ENCODE results near the gene PCDH9. TPM values are rescaled to one million over a fixed set of nuclear protein-coding genes. Genes with fewer than 3 reads are reported as not detected.

PCDH9 gene, protein sequence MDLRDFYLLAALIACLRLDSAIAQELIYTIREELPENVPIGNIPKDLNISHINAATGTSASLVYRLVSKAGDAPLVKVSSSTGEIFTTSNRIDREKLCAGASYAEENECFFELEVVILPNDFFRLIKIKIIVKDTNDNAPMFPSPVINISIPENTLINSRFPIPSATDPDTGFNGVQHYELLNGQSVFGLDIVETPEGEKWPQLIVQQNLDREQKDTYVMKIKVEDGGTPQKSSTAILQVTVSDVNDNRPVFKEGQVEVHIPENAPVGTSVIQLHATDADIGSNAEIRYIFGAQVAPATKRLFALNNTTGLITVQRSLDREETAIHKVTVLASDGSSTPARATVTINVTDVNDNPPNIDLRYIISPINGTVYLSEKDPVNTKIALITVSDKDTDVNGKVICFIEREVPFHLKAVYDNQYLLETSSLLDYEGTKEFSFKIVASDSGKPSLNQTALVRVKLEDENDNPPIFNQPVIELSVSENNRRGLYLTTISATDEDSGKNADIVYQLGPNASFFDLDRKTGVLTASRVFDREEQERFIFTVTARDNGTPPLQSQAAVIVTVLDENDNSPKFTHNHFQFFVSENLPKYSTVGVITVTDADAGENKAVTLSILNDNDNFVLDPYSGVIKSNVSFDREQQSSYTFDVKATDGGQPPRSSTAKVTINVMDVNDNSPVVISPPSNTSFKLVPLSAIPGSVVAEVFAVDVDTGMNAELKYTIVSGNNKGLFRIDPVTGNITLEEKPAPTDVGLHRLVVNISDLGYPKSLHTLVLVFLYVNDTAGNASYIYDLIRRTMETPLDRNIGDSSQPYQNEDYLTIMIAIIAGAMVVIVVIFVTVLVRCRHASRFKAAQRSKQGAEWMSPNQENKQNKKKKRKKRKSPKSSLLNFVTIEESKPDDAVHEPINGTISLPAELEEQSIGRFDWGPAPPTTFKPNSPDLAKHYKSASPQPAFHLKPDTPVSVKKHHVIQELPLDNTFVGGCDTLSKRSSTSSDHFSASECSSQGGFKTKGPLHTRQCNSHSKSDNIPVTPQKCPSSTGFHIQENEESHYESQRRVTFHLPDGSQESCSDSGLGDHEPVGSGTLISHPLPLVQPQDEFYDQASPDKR (N-terminal part only)
- polyA plus RNA-seq (2013, experiment 1 of 2; ENCODE audit: insufficient read length), result 0.69 TPM
- 0.86 TPM for polyA plus RNA-seq (2013, experiment 2 of 2; ENCODE audit: insufficient read length)

DNA sequence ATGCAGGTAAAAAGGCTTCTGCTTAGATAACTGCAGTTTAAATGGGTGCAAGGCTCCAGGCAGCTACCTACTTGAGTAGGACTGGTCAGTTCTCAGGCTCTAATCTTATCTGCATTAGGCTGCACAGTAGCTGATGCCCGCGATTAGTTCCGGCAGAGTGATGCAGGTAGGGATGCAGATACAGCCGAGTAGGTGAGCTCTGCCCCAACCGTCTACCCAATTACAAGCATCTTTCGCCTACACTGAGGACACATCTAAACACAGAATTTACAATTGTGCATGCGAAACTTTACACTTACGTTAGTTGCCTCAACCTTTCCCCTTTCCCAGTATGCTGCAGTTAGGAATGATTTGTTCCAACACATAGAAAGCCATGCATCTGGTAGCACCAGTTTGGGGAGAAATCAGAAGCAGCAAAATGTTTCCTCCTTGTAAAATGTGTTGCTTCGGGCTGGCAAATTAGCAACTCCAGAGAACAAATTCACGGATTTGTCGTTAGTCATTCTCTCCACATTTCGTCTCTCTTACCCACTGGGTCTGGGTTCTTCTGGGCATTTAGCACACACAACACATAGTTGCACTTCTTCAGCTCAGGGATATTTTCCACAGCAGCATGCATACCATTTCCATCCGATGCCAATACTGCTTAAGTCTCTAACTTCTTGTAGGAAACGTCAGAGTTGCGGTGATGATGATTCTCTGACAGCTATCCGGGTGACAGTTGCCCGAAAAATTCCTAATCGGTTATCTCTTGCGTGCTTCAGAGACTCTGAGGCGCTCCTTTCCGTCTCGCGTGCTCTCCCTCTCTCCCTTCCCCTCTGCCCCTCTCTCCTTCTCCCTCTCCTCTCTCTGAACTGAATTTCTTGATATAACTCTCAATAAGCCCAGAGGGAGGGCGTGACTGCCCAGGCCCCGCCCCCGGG, at the start of gene PCDH9:
TSS of gene PCDH9 (minus strand) at position 856 of the 923 bp plus-strand sequence. CDS start 1,896 bp downstream, outside the sequence.
- DNase-seq, result no peak

DNA sequence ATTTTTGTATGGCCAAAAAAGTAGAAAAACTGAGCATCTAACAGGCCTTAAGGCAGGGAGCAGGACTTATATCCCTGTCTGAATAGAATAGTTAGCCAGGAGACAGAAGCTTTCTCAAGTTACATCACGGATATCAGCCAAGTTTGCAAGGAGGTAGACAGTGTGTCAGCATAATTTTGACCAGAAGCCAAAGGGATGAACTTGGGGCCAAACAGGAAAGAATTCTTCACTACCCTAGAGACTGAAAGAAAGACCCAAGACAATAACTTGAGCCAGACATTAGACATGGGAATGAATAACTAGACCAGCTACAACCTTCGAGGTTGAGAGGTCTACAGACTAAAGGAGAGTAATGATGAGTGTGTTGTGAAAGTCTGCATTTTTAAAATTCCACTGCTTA, 48.1 kb upstream of the PCDH9 start:
- peak; percentile 81 for DNase-seq

DNA sequence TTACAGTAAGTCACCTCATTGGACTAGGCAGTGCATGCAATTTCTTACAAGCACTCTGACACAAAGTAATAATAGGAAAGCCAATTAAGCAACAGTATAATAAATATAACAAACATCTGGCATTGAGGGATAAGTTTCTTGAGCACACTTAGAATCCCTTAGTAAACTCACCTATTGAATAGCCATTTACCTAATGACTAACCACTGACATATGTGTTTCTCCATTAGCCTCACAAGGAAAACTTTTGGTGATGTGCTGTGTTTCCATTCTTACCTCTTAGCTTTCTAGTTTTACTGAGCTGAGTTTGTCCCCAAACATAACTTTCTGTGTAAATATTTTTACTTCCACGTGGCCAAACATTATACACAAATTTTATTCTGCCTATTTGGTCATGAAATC, 47.4 kb upstream of the PCDH9 start:
- DNase-seq, result no peak

DNA sequence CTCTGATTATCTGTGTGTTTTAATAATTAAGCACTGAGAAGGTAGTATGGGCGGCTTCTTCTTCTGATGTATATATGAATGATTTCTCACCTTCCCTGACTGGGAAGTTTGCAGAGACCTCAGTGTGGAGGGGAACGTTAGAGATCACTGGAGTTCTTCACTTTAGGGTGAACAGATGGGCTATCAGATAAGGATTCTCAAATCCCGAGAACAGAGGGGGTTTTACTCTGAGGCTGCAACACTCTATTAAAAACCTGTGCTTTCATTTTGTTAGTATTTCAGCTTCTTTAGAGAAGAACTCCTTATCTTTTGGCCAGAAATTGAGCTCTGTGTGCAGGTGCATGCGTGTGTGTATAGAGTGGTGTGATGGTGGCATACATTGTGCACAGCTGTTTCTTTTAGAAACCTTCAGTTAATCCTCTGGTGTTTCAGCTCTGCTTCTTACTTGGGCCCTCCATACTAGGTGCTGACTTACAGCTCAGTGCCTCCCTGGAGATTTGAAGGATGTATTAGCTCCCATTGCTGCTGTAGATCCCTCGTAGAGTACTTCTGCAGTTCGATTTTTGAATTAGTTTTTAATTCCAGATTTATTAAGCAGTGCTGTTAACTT, 45.3 kb upstream of the PCDH9 start:
- DNase-seq, result no peak

DNA sequence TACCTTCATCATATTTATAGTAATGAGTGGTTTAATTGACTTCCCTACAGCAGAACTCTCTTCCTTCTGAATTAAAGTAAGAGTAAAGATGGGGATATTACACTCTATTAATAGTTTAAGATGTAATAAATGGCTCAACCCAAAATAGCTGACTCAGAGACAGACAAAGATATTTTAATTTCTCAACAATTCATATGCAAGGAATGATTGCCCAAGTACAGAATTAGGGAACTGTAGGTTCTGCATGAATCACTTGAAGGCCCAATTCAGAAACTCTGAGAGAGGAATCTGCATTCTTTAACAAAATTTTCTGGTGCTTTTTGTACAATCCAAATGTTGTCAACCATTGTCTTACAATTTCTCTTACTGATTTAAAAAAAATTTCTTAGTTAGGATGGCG, 42.9 kb upstream of the PCDH9 start:
- DNase-seq, result peak; percentile 12

DNA sequence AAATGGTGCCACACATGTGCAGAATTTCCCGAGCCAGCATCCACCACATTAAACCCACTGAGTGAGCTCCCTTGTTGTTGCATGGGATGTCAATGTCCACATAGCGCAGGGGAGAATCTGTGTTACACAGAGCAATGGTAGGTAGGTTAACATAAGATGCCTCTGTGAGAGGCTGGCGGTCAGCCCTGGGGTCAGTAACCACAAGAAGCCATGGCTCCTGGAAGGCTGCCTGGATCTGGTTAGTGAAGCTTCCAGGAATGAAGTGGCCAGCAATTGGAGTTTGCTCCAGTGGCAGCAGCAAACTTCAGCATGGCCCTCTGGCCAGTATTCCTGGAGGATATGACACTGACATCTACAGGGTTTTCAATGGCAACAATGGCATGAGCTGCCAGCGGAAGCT, 37.0 kb upstream of the PCDH9 start:
- DNase-seq, result peak; percentile 9

DNA sequence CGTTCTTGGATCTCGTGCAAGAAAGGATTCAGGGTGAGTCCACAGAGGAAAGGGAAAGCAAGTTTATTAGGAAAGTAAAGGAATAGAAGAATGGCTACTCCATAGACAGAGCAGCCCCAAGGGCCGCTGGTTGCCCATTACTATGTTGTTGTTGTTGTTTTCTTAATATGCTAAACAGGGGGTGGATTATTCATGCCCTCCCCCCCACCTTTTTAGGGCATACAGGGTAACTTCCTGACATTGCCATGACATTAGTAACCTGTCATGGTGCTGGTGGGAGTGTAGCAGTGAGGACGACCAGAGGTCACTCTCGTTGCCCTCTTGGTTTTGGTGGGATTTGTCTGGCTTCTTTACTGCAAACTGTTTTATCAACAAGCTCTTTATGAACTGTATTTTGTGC, 29.1 kb upstream of the PCDH9 start:
- DNase-seq, result no peak

DNA sequence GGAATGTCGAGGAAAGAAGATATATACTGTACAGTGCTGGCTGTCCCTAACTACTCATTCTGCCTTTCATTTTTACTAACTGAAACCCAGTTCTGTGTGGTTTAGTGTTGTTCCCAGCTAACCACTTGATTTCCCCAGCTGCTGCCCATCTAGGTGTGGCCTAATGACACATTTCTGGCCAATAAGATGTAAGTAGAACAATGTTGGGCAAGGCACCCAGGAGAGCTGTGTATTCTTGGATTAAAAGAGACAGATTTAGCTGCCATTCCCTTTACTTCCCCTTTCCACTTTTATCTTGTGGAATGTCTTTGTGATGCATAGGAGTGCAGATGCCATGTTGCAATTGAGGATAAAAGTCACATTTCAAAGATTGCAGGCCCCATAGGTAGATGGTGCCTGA, 28.3 kb upstream of the PCDH9 start:
- DNase-seq, result no peak

DNA sequence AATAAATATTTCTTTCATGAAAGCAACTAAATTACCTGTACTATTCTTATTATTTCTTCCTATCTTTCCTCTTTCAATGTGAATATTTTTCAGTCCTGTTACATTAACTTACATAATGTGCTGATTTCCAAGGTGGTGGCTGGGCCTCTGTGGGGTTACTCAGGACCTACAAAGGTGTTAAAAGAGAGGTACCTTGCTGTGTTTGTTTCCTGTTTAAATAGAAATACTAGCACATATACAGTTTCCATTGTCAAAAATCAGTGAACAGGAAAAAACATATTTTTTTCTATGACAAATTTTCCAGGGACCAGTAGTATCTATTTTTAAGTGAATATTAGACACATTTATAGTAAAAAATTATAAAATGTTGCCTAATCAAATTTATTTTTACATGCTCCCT, 8.7 kb upstream of the PCDH9 start:
- no peak for DNase-seq

DNA sequence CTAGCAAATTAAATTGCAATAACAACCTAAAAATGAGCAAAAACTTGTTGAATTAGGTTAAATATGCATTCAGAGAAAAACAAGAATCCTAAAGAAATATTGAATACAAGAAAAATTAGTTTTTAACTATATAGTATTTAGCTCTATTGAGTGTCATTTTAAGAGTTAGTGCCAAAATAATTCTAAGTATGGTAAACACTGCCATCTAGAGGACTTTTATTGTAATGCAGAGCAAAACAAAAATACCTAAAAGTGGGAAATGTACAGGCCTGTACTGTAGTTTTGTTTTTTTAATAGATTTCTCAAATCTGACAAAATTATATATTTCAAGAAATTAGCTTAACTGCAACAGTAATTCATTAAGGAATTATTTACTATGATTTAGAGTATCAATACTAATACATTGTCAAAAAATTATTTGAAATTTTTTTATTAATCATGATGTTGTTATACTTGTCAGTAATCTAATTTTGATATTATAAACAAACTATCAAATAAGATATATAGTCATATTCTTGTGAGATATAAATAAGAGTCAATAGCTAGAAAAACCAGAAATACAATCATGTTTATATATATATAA, 8.2 kb upstream of the PCDH9 start:
- peak; percentile 41 for DNase-seq

DNA sequence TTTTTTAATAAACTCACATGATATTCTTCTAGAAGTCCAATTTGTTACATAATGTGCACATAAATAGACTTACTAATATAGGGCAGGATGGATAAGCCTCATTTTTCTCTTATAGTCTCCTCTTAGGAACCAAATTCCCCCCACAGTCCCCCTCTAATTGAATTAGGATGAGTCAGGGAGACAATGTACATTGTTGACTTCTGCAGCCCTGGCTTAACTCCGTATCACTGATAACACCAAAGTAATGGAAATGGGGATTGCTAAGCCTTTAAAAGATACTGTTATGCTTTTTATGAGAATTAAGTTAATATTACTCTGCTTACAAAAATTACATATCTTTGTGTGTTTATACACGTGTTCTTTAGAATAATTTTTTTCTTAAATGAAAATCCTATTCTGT, 5.1 kb upstream of the PCDH9 start:
- DNase-seq, result no peak

DNA sequence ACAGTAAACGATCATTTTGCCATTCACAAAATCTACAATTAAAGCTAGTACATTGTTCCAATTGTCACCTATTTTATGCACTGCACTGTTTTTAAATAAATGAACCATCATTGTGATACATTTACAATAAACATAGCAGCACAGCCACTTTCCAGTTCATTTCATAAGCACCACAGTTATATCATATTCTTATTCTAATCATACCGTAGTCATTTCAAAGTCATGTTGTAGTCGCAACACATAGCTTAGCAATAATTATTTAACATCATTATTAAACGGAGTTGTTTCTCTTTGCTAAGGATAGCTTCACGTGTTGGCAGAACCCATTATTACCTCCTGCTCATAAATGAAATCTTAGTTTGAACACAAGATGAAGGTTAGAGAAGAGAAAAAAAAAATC, 2.2 kb upstream of the PCDH9 start:
- DNase-seq, result no peak

DNA sequence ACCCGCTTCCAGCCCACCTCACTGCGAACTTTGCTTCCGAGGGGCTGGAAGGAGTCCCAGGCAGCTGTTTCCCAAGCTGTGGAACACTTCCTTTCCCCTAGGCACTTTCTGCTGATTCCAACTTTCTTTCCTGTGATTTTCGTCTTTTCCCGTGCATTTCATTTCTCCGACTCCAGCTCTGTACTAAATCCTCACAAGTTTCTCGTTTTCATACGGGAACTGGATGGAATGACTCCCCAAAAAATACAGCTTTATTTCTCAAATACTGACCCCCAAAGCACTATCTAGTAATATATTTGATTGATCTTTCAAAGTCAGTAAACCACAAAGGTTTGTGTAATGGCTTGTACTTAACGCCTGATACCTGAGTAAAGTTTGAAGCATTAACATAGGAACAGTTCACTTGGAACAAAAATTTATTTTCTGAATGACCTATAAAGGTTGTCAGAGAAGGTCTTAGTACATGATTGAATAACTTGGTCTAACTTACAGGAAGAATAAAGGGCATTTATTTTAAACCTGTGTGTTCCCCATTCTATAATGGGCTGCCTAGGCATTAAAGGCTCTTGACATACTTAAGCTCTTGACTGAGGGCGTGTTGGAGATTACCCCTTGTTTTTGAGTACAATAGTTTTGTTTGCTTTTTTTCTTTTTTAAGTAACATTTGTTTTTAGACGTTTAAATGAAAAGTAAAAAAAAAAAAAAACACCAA, 1.3 kb upstream of the PCDH9 start:
- DNase-seq, result no peak

DNA sequence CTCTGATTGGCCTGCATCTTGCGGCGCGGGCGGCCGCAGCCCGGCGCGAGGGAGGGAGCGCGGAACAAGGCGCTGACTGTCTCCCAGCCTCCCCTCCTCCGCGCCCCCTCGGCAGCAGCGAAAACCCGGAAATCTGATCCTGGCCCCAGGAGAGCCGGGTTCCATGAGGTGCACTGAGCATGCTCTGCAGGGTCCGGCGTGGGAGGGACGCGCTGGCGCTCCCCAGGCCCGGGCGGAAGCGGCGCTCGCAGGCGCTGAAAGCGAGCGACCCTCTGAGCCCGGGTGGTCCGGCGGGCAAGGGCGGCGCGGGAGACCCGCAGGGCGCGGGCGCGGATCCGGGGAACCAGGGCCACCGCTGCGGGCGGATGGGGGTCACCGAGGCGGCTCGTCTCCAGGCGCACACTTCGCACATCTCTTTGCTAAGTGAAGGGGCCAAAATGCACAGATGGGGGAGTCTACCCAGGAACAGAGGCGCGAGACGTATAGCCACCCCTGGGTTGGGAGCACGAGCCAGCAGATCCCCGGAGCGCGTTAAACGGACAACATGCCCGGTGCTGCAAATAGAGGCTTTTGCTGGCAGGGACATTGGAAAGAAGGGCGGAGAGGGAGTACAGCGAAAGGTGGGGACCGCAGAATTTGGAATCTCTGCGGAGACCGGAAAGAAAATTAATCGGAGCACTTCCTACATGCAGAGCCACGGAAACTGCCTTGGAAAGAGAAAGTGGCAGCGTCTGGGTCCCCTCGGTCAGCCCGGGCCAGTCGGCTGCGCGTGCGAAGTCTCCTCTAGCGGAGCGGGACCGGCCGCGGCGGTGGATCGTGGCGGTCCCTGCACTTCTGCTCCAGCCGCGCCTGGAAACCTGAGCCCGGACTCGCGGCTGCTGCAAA, 510 bp upstream of the PCDH9 start:
- peak; percentile 98 for DNase-seq

DNA sequence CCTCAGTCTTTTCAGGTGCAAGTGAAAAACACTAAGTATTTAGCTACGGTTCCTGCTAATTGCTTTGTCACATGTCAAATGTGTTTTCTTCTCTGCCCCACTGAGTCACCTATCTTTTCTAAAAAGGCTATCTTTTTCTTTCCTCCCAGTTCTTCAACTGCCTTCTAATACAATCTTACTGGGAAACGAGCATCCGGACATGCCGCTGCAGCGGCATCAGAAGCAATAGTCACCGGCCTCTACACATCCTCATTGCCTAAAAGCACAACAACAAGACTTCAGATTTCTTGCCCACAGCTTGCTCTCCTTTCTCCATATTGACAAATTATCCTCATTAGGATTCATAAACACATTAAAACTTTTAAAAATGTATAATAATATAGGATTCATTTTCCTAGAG, 1.2 kb downstream of the PCDH9 start:
- DNase-seq, result no peak

DNA sequence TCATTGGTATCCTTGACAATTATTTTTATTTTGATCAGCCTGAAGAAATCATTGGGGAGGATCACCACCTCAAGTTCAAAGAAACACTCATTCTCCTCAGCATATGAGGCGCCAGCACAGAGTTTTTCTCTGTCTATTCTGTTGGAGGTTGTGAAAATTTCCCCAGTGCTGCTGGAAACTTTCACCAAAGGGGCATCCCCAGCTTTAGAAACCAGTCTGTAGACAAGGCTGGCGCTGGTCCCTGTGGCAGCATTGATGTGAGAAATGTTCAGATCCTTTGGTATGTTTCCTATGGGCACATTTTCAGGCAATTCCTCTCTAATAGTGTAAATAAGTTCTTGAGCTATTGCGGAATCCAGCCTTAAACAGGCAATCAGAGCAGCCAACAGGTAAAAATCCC, 2.1 kb downstream of the PCDH9 start:
- DNase-seq, result no peak

DNA sequence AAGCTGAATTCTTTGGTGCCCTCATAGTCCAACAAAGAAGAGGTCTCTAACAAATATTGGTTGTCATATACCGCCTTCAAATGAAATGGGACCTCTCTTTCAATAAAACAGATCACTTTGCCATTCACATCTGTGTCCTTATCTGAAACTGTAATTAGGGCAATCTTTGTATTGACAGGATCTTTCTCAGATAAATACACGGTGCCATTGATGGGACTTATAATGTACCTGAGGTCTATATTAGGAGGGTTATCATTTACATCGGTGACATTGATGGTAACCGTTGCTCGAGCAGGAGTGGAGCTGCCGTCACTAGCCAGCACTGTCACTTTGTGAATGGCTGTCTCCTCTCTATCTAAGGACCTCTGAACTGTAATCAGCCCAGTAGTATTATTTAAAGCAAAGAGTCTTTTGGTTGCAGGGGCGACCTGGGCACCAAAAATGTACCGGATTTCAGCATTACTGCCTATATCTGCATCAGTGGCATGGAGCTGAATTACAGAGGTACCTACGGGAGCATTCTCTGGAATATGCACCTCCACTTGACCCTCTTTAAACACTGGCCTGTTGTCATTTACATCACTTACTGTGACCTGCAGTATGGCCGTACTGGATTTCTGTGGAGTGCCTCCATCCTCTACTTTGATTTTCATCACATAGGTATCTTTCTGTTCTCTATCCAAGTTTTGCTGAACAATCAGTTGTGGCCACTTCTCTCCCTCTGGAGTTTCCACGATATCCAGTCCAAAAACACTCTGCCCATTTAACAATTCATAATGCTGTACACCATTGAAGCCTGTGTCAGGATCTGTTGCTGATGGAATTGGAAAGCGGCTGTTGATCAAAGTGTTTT, 2.8 kb downstream of the PCDH9 start:
- no peak for DNase-seq

DNA sequence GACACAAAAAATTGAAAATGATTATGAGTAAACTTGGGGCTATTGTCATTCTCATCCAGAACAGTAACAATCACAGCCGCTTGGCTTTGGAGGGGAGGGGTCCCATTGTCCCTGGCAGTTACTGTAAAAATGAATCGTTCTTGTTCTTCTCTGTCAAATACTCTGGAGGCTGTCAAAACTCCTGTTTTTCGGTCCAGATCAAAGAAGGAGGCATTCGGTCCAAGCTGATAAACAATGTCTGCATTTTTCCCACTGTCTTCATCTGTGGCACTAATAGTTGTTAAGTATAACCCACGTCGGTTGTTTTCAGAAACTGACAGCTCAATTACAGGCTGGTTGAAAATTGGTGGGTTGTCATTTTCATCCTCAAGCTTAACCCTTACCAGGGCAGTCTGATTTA, 3.4 kb downstream of the PCDH9 start:
- no peak for DNase-seq
